ENCODE data around the gene PXN.

Gene PXN

GRCh38 chr12:120204171-120204570, 61.4 kb downstream of the PXN start:
- Histone ChIP-seq H3K27ac (ENCODE audit: extremely low read depth, low read depth, low read length) (no peak overlapping the region), H3K4me1 (ENCODE audit: control insufficient read depth, insufficient read depth, low read length) (peaks cover 4% of the 10 kb centered on the region), H3K4me3 (ENCODE audit: low read depth, low read length) (no peak overlapping the region), H3K9me3 (ENCODE audit: control insufficient read depth, insufficient read depth, low read depth, low read length) (no peaks in the 10 kb centered on the region), H3K36me3 (ENCODE audit: control insufficient read depth in 2 of 2, insufficient read depth in 1 of 2, low read length in 2 of 2) (peaks cover 9 to 30% of the 10 kb centered on the region in 2 experiments)
- POLR2A ChIA-PET, result interaction anchor here (0.6 to 2.4 kb wide), 4 partner anchors 8 to 292 kb away, joined by 3 to 7 read pairs (median 6); partner anchors contain the start of genes DYNLL1 and RNU4-2
- no peak for TF ChIP-seq ZBTB49 (tag by site-specific recombination; IDR thresholded peaks at IDR 0.05; ENCODE audit: low read depth)
- TF ChIP-seq GLIS1 (tag by site-specific recombination; IDR thresholded peaks at IDR 0.05), result peak; percentile 52; the same call in 1 of the 2 replicates
- TF ChIP-seq GFI1B (tag by site-specific recombination; IDR thresholded peaks at IDR 0.05), result 0 out of 2 replicates have a peak, but pooled peaks have one; percentile 37
- no peak for TF ChIP-seq ZNF140 (tag by site-specific recombination; IDR thresholded peaks at IDR 0.05)
- TF ChIP-seq ZIC2 (tag by site-specific recombination; IDR thresholded peaks at IDR 0.05), result peak; percentile 73
- TF ChIP-seq ZNF398 (tag by site-specific recombination; IDR thresholded peaks at IDR 0.05), result no peak
- TF ChIP-seq ZBTB10 (tag by site-specific recombination; IDR thresholded peaks at IDR 0.05), result no peak
- TF ChIP-seq ZNF521 (tag by site-specific recombination; IDR thresholded peaks at IDR 0.05), result no peak
- TF ChIP-seq ZNF473 (tag by site-specific recombination; IDR thresholded peaks at IDR 0.05), result no peak
- no peak for TF ChIP-seq ZNF777 (tag by site-specific recombination; IDR thresholded peaks at IDR 0.05; ENCODE audit: borderline replicate concordance)
- no peak for TF ChIP-seq ZNF132 (tag by site-specific recombination; IDR thresholded peaks at IDR 0.05; ENCODE audit: borderline replicate concordance)
- CTCF ChIA-PET, result interaction anchor here (6.1 kb wide), 1 partner anchor 25 kb away, joined by 62 read pairs; no protein-coding TSS in a partner anchor

GRCh38 chr12:120200364-120200800, 65.1 kb downstream of the PXN start:
- H3K27ac ChIP-seq (ENCODE audit: extremely low read depth, low read depth, low read length), result peak overlapping the region; percentile 60
- CTCF ChIA-PET, result interaction anchor here (0.6 to 6.1 kb wide), 17 partner anchors 8 to 352 kb away, joined by 3 to 62 read pairs (median 5); partner anchors contain the start of gene PXN
- H3K4me1 ChIP-seq (ENCODE audit: control insufficient read depth, insufficient read depth, low read length), result peaks cover 4% of the 10 kb centered on the region
- peaks cover 14 to 50% of the 10 kb centered on the region in 2 experiments for H3K36me3 ChIP-seq (ENCODE audit: control insufficient read depth in 2 of 2, insufficient read depth in 1 of 2, low read length in 2 of 2)
- no peaks in the 10 kb centered on the region for H3K9me3 ChIP-seq (ENCODE audit: control insufficient read depth, insufficient read depth, low read depth, low read length)
- peak overlapping the region; percentile 94 for H3K4me3 ChIP-seq (ENCODE audit: low read depth, low read length)
- POLR2A ChIA-PET, result interaction anchor here (0.6 to 4.2 kb wide), 29 partner anchors 10 to 381 kb away, joined by 3 to 163 read pairs (median 11); partner anchors contain the start of genes COX6A1, POP5, PXN and RAB35
- TF ChIP-seq ZNF112 (tag by site-specific recombination; IDR thresholded peaks at IDR 0.05) (no peak), ZNF175 (tag by site-specific recombination; IDR thresholded peaks at IDR 0.05) (no peak), ZNF23 (tag by site-specific recombination; IDR thresholded peaks at IDR 0.05; ENCODE audit: borderline replicate concordance) (no peak), ZSCAN16 (tag by site-specific recombination; IDR thresholded peaks at IDR 0.05) (no peak), ZNF366 (tag by site-specific recombination; conservative IDR thresholded peaks at IDR 0.05) (no peak), PRDM4 (tag by site-specific recombination; IDR thresholded peaks at IDR 0.05) (no peak), ZNF664 (tag by site-specific recombination; IDR thresholded peaks at IDR 0.05) (no peak), ZEB2 (tag by site-specific recombination; IDR thresholded peaks at IDR 0.05) (no peak), GLI4 (tag by site-specific recombination; IDR thresholded peaks at IDR 0.05) (no peak), ZNF239 (tag by site-specific recombination; IDR thresholded peaks at IDR 0.05) (no peak), KLF1 (tag by site-specific recombination; IDR thresholded peaks at IDR 0.05) (no peak), ZNF157 (tag by site-specific recombination; IDR thresholded peaks at IDR 0.05) (no peak), MEIS1 (CRISPR knock-in tag; IDR thresholded peaks at IDR 0.05; ENCODE audit: borderline replicate concordance) (no peak), BCL11B (tag by site-specific recombination; IDR thresholded peaks at IDR 0.05; ENCODE audit: low read depth) (no peak), OSR2 (tag by site-specific recombination; IDR thresholded peaks at IDR 0.05) (no peak), ZNF19 (tag by site-specific recombination; IDR thresholded peaks at IDR 0.05; ENCODE audit: low read depth) (no peak), ZNF629 (tag by site-specific recombination; IDR thresholded peaks at IDR 0.05) (no peak)

All from HEK293 (cell line).